Mammary epithelial cell (primary cell): ENCODE results near the gene KMT2C.

ENCODE experiments used
- EZH2 ChIP-seq: IDR thresholded peaks from 2 replicates; pipeline ENCODE4 v1.6.1; 2012; ENCODE audit warnings: low read length, inconsistent platforms, borderline replicate concordance
- TF ChIP-seq, protein P1 (sequence below), 2 donors: IDR thresholded peaks in 1 of 2; conservative IDR thresholded peaks in 1 of 2; 2 replicates each; pipeline ENCODE4 v1.5.1; 2011 to 2012; ENCODE audit warnings: inconsistent platforms in 2 of 2, low read length in 2 of 2, mild to moderate bottlenecking in 2 of 2, control low read depth in 1 of 2, low read depth in 1 of 2; ENCODE audit not compliant: insufficient read depth in 1 of 2; ENCODE audit errors: extremely low read depth in 1 of 2

- TF ChIP-seq EZH2: no peak
- TF ChIP-seq, protein P1, sequence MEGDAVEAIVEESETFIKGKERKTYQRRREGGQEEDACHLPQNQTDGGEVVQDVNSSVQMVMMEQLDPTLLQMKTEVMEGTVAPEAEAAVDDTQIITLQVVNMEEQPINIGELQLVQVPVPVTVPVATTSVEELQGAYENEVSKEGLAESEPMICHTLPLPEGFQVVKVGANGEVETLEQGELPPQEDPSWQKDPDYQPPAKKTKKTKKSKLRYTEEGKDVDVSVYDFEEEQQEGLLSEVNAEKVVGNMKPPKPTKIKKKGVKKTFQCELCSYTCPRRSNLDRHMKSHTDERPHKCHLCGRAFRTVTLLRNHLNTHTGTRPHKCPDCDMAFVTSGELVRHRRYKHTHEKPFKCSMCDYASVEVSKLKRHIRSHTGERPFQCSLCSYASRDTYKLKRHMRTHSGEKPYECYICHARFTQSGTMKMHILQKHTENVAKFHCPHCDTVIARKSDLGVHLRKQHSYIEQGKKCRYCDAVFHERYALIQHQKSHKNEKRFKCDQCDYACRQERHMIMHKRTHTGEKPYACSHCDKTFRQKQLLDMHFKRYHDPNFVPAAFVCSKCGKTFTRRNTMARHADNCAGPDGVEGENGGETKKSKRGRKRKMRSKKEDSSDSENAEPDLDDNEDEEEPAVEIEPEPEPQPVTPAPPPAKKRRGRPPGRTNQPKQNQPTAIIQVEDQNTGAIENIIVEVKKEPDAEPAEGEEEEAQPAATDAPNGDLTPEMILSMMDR (conservative IDR thresholded peaks at IDR 0.05 in 1 of 2, IDR thresholded peaks at IDR 0.05 in 1 of 2; ENCODE audit: extremely low read depth in 1 of 2, insufficient read depth in 1 of 2, low read depth in 1 of 2, low read length in 2 of 2): no peak
Observed at GRCh38 chr7:152117356-152117755, 318.4 kb downstream of the KMT2C start.
